Ishikawa (cell line): ENCODE results near the gene ITIH2.

ENCODE experiments used
- CEBPB ChIP-seq: IDR thresholded peaks from 2 replicates; pipeline ENCODE4 v1.6.1; 2012
- CREB1 ChIP-seq: IDR thresholded peaks from 2 replicates; pipeline ENCODE4 v1.6.1; 2012; ENCODE audit warnings: low read depth
- EGR1 ChIP-seq: IDR thresholded peaks from 2 replicates; pipeline ENCODE4 v1.6.1; 2012
- EP300 ChIP-seq: IDR thresholded peaks from 2 replicates; pipeline ENCODE4 v1.6.1; 2012; ENCODE audit warnings: borderline replicate concordance
- FOXM1 ChIP-seq: IDR thresholded peaks from 2 replicates; pipeline ENCODE4 v1.6.1; 2012; ENCODE audit warnings: low read depth, borderline replicate concordance
- MAX ChIP-seq: IDR thresholded peaks from 2 replicates; pipeline ENCODE4 v1.6.1; 2012
- NFIC ChIP-seq: IDR thresholded peaks from 2 replicates; pipeline ENCODE4 v1.6.1; 2012
- RAD21 ChIP-seq: IDR thresholded peaks from 2 replicates; pipeline ENCODE4 v1.6.1; 2012; ENCODE audit warnings: low read depth
- TAF1 ChIP-seq: IDR thresholded peaks from 2 replicates; pipeline ENCODE4 v1.6.1; 2012; ENCODE audit warnings: low read depth, mild to moderate bottlenecking
- TCF12 ChIP-seq: IDR thresholded peaks from 2 replicates; pipeline ENCODE4 v1.6.1; 2012; ENCODE audit warnings: low read depth
- TEAD4 ChIP-seq: IDR thresholded peaks from 2 replicates; pipeline ENCODE4 v1.6.1; 2012
- USF1 ChIP-seq: IDR thresholded peaks from 2 replicates; pipeline ENCODE4 v1.6.1; 2012
- YY1 ChIP-seq: IDR thresholded peaks from 2 replicates; pipeline ENCODE4 v1.6.1; 2012; ENCODE audit warnings: low read depth
- ZBTB7A ChIP-seq: IDR thresholded peaks from 2 replicates; pipeline ENCODE4 v1.6.1; 2012; ENCODE audit warnings: low read depth
- TF ChIP-seq, protein P1 (sequence below): IDR thresholded peaks from 2 replicates; pipeline ENCODE4 v1.6.1; 2012; ENCODE audit warnings: low read depth, mild to moderate bottlenecking

Gene ITIH2

DNA sequence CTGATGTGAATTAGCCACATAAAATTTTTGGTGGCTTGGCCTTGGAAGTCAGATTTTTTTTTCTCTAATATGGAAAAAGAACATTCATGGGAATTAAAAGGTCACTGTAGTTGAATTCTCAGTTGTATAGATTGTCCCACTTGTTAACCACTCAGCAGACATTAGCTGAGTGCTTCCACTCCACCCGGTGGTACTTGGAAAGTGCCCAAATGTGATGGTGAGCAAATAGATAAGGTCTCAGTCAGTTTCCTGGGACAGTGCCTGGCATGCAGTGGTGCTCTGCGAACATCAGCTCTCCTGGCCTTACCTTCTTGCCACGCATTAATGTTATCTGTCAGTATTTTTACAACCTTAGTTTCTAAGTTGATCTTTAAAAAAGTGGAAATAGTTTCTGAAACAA lies 86.3 kb downstream of the ITIH2 start:
- no peak for TF ChIP-seq MAX
- TF ChIP-seq CREB1, result no peak
- TF ChIP-seq TCF12, result no peak
- TF ChIP-seq RAD21, result no peak
- no peak for TF ChIP-seq CEBPB
- TF ChIP-seq ZBTB7A, result no peak
- TF ChIP-seq YY1, result no peak
- TF ChIP-seq USF1, result no peak
- no peak for TF ChIP-seq EGR1
- no peak for TF ChIP-seq FOXM1
- TF ChIP-seq NFIC, result no peak
- no peak for TF ChIP-seq TEAD4
- TF ChIP-seq, protein P1, sequence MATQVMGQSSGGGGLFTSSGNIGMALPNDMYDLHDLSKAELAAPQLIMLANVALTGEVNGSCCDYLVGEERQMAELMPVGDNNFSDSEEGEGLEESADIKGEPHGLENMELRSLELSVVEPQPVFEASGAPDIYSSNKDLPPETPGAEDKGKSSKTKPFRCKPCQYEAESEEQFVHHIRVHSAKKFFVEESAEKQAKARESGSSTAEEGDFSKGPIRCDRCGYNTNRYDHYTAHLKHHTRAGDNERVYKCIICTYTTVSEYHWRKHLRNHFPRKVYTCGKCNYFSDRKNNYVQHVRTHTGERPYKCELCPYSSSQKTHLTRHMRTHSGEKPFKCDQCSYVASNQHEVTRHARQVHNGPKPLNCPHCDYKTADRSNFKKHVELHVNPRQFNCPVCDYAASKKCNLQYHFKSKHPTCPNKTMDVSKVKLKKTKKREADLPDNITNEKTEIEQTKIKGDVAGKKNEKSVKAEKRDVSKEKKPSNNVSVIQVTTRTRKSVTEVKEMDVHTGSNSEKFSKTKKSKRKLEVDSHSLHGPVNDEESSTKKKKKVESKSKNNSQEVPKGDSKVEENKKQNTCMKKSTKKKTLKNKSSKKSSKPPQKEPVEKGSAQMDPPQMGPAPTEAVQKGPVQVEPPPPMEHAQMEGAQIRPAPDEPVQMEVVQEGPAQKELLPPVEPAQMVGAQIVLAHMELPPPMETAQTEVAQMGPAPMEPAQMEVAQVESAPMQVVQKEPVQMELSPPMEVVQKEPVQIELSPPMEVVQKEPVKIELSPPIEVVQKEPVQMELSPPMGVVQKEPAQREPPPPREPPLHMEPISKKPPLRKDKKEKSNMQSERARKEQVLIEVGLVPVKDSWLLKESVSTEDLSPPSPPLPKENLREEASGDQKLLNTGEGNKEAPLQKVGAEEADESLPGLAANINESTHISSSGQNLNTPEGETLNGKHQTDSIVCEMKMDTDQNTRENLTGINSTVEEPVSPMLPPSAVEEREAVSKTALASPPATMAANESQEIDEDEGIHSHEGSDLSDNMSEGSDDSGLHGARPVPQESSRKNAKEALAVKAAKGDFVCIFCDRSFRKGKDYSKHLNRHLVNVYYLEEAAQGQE, result no peak
- no peak for TF ChIP-seq TAF1
- TF ChIP-seq EP300, result no peak

DNA sequence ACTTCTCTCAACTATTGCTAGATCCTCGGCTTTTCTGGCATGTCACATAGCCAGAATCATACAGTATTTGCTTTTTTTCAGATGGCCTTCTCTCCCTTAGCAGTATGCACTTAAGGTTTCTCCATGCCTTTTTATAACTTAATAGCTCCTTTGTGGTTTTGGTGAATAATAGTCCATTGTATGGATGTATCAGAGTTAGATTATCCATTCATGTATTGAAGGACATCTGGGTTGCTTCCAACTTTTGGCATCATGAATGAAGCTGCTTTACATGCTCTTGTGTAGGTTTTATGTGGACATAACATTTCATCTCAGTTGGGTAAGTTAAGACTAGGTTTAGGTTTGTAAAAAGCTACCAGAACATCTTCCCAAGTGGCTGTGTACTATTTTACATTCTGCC lies 89.4 kb downstream of the ITIH2 start:
- no peak for TF ChIP-seq USF1

- TF ChIP-seq ZBTB7A, result no peak
- TF ChIP-seq USF1, result no peak
- TF ChIP-seq EP300, result no peak
Observed at GRCh38 chr10:7794251-7795026, 91.3 kb downstream of the ITIH2 start.

GRCh38 chr10:7795605-7796004 lies 92.5 kb downstream of the ITIH2 start:
- TF ChIP-seq TAF1 (no peak), ZBTB7A (no peak), TEAD4 (no peak), CREB1 (no peak), EP300 (no peak), RAD21 (no peak), USF1 (no peak), TCF12 (no peak), NFIC (no peak), MAX (no peak), EGR1 (no peak), FOXM1 (no peak), CEBPB (no peak), YY1 (no peak)
- TF ChIP-seq, protein P1, result no peak

GRCh38 chr10:7797582-7797981 lies 94.5 kb downstream of the ITIH2 start:
- TF ChIP-seq CREB1 (no peak), NFIC (no peak), YY1 (no peak), FOXM1 (no peak), TEAD4 (no peak), TAF1 (no peak), TCF12 (no peak), RAD21 (no peak), CEBPB (no peak), EP300 (no peak), ZBTB7A (no peak), USF1 (no peak), EGR1 (no peak), MAX (no peak)
- TF ChIP-seq, protein P1, result no peak
